OCI-LY3 (cell line): ENCODE results near the gene HSBP1.

ENCODE experiments used
- H2AFZ ChIP-seq: fragments of 200-600, 300-600 bp; shearing (Covaris generic); 2 replicates; pipeline ENCODE4 v1.6.0; 2014; ENCODE audit warnings: antibody characterized with exemption, low read depth, low read length
- H3K27ac ChIP-seq: fragments of 200-600, 300-600 bp; sonication (generic); 2 replicates; pipeline ENCODE4 v1.5.1; 2014; ENCODE audit warnings: mild to moderate bottlenecking, low read length, moderate library complexity, mixed read lengths
- H3K27me3 ChIP-seq: fragments of 200-600, 300-600 bp; sonication (generic); 2 replicates; pipeline ENCODE4 v1.6.1; 2014; ENCODE audit warnings: low read depth, low read length, mixed read lengths
- H3K36me3 ChIP-seq: fragments of 200-600, 300-600 bp; sonication (generic); replicated peaks from 2 replicates; pipeline ENCODE3; 2014; ENCODE audit warnings: low read depth, low read length, mixed read lengths
- H3K4me1 ChIP-seq: fragments of 300-600, 200-600 bp; sonication (generic); 2 replicates; pipeline ENCODE4 v1.6.1; 2014; ENCODE audit warnings: low read length, mixed read lengths
- H3K4me2 ChIP-seq: fragments of 200-600, 300-600 bp; sonication (generic); 2 replicates; pipeline ENCODE4 v1.6.1; 2014; ENCODE audit warnings: low read length, mixed read lengths
- H3K4me3 ChIP-seq: fragments of 300-600, 200-600 bp; sonication (generic); 2 replicates; pipeline ENCODE4 v1.5.1; 2014; ENCODE audit warnings: antibody characterized with exemption, mild to moderate bottlenecking, low read length, moderate library complexity
- H3K79me2 ChIP-seq: fragments of 300-600, 200-600 bp; shearing (Covaris generic); 2 replicates; pipeline ENCODE4 v1.6.1; 2014; ENCODE audit warnings: mild to moderate bottlenecking, low read length, mixed read lengths
- H3K9ac ChIP-seq: fragments of 300-600, 200-600 bp; shearing (Covaris generic); 2 replicates; pipeline ENCODE4 v1.6.0; 2014; ENCODE audit warnings: mild to moderate bottlenecking, low read length, moderate library complexity
- H3K9me3 ChIP-seq: fragments of 200-600, 300-600 bp; shearing (Covaris generic); 2 replicates; pipeline ENCODE4 v1.6.1; 2014; ENCODE audit warnings: low read length, mixed read lengths; ENCODE audit not compliant: insufficient read depth
- H4K20me1 ChIP-seq: fragments of 200-600, 300-600 bp; sonication (generic); 2 replicates; pipeline ENCODE4 v1.6.1; 2016; ENCODE audit warnings: low read length, mixed read lengths; ENCODE audit not compliant: insufficient read depth
- EZH2phosphoT487 ChIP-seq: fragments of 200-600 bp; shearing (Covaris generic); IDR thresholded peaks from 2 replicates; pipeline ENCODE4 v1.6.1; 2018; ENCODE audit warnings: antibody characterized with exemption, mixed run types, low read depth
- TF ChIP-seq, protein P1 (sequence below): fragments of 200-600, 300-600 bp; sonication (generic); IDR thresholded peaks from 2 replicates; pipeline ENCODE4 v1.5.1; 2014; ENCODE audit warnings: antibody characterized with exemption, low read length, low read depth

HSBP1 gene

DNA sequence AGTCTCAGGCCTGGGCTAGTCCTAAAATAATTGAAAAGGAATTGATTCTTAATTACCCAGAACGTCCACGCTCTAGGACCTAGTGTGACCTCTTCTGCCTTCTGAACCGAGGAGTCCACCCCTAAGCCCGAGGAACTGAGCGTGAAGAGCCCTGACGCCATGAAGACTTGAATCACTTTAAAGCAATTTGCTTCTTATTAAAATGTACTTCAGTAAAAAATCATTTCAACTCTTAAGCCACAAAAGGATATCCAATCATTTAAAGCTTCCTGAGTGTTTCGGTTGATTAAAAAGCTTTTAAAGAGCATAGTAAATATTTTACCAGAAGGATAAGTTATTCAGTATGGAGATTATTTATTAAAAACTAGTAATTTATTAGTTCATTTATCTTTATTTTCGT is 11.6 kb downstream of the HSBP1 start:
- H3K27ac ChIP-seq, result no peak overlapping the region
- H3K79me2 ChIP-seq, result no peaks in the 10 kb centered on the region
- TF ChIP-seq, protein P1, sequence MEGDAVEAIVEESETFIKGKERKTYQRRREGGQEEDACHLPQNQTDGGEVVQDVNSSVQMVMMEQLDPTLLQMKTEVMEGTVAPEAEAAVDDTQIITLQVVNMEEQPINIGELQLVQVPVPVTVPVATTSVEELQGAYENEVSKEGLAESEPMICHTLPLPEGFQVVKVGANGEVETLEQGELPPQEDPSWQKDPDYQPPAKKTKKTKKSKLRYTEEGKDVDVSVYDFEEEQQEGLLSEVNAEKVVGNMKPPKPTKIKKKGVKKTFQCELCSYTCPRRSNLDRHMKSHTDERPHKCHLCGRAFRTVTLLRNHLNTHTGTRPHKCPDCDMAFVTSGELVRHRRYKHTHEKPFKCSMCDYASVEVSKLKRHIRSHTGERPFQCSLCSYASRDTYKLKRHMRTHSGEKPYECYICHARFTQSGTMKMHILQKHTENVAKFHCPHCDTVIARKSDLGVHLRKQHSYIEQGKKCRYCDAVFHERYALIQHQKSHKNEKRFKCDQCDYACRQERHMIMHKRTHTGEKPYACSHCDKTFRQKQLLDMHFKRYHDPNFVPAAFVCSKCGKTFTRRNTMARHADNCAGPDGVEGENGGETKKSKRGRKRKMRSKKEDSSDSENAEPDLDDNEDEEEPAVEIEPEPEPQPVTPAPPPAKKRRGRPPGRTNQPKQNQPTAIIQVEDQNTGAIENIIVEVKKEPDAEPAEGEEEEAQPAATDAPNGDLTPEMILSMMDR, result no peak
- no peak for TF ChIP-seq EZH2phosphoT487
- H3K4me3 ChIP-seq, result no peak overlapping the region
- no peaks in the 10 kb centered on the region for H3K36me3 ChIP-seq
- H3K4me2 ChIP-seq, result no peak overlapping the region
- H3K9ac ChIP-seq, result no peak overlapping the region
- H3K27me3 ChIP-seq, result peaks cover 15% of the 10 kb centered on the region
- H3K4me1 ChIP-seq, result no peaks in the 10 kb centered on the region
- H4K20me1 ChIP-seq, result no peaks in the 10 kb centered on the region
- H2AFZ ChIP-seq, result no peak overlapping the region
- H3K9me3 ChIP-seq, result no peaks in the 10 kb centered on the region

DNA sequence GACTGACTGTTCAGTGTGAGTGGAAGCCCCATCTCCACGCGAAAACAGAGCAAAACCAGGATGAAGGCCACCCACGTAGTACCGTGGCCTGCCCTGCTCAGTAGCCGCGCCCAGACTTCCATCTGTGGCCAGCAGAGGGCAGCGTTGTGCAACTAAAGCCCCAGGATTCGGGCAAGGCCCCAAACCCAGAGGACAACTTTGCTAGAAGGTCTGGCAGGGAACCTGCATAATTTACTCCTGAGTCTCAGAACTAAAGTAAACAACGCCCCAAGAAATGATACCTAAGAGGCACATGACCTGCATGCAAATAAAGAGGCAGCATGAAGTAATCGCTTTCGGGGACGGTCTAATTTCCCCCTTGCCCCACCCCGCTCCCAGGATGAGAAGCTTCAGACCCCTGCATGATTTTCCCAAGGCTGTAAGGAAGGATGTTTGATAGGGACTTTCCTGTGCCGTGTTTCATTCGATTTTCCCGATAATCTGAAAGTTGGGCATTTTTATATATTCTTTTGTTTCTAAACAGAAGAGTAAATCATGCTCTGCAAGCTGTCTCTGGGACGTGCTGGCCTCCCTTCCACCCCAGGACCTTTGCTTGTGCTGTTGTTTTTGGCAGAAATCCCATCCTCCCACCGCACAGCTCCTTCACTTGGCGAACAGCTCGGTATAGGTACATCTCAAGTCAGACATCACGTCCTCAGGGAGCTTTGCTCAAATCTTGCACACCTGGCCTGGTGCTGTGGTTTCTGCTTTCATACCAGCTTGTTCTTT is 18.6 kb downstream of the HSBP1 start:
- H4K20me1 ChIP-seq, result no peaks in the 10 kb centered on the region
- H3K9me3 ChIP-seq, result no peaks in the 10 kb centered on the region
- H3K4me3 ChIP-seq, result peak overlapping the region; percentile 35
- no peak overlapping the region; the same call in 1 of the 2 replicates for H3K9ac ChIP-seq
- H2AFZ ChIP-seq, result peak overlapping the region; percentile 98
- TF ChIP-seq EZH2phosphoT487, result no peak
- TF ChIP-seq, protein P1, result peak; percentile 90
- H3K27ac ChIP-seq, result no peak overlapping the region
- peak overlapping the region; percentile 53 for H3K4me2 ChIP-seq
- H3K27me3 ChIP-seq, result peaks cover 13% of the 10 kb centered on the region
- H3K4me1 ChIP-seq, result peaks cover 11% of the 10 kb centered on the region
- no peaks in the 10 kb centered on the region for H3K79me2 ChIP-seq
- no peaks in the 10 kb centered on the region for H3K36me3 ChIP-seq

DNA sequence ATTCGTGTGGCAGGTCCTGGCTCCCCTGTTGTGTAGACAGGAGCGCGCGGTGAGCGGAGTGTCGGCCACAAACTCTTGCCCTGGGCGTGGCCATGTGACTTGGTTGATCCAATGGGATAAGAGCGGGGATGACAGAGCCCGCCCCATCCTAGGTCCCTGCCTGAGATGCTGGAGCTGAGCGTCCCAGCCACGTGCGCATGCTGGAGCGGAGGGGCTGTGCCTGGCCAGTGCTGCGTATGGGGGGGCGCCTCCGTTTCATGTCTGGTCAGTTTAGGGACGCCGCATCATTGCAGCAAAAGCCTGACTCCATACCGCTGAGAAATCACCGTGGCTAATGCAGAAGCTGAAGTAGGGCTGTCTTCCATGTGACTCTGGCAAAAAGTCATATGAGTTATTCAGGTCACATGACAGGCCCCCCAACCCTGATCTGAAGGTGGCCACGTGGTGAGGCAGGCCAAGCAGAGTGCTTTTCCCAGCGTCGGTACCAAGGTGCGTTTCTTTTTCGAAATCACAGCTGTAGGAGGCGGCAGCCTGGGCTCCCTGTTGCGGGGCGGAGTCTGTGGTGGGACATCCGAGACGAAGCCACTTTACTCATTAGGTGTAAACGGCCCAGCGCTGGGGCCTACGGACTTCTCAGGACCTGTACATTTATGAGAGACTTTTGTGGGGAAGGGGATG is 22.5 kb downstream of the HSBP1 start:
- Histone ChIP-seq H3K27me3 (peaks cover 13% of the 10 kb centered on the region), H2AFZ (no peak overlapping the region)
- no peak for TF ChIP-seq EZH2phosphoT487
- TF ChIP-seq, protein P1, result no peak

DNA sequence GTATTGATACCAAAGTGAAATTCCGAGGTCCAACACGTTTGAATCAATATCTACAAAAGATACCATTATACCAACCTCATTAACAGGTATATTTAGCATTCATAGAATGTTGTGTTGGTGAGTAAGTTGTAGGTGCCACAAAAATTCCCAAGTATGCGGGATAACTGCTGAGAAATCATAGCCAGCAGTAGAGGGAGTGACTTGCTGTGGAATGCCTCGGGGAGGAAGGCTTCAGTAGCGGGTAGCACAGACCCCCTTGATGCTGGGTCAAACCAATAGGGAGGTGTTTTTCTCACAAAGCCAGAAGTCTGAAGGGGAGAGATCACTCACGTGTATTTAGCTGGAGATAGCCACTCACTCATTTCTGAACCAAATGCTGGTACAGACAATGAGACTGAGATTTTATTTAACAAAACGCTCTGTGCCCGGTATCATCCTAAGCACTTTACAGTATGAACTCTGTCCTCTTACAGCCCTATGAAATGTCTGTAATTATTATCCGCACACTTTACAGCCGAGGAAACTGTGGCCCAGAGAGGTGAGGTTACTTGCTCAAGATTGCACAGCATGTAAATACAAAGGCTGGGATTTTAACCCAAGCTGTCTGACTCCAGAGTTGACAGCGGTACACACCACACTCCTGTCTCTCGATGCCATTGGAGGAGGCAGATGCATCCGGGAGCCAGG is 23.1 kb downstream of the HSBP1 start:
- TF ChIP-seq EZH2phosphoT487, result no peak
- TF ChIP-seq, protein P1, result no peak
- no peak overlapping the region for H2AFZ ChIP-seq
- no peaks in the 10 kb centered on the region for H3K9me3 ChIP-seq
- H3K79me2 ChIP-seq, result no peaks in the 10 kb centered on the region
- no peaks in the 10 kb centered on the region for H3K36me3 ChIP-seq
- no peak overlapping the region for H3K27ac ChIP-seq
- peaks cover 13% of the 10 kb centered on the region for H3K27me3 ChIP-seq
- no peak overlapping the region for H3K4me3 ChIP-seq
- no peak overlapping the region for H3K4me2 ChIP-seq
- no peaks in the 10 kb centered on the region for H4K20me1 ChIP-seq
- no peak overlapping the region for H3K9ac ChIP-seq
- peaks cover 10% of the 10 kb centered on the region for H3K4me1 ChIP-seq

More for the DNA sequence above, 22.5 kb downstream of the HSBP1 start:
- Histone ChIP-seq H3K4me2 (no peak overlapping the region), H3K27ac (no peak overlapping the region), H3K4me3 (no peak overlapping the region), H3K36me3 (no peaks in the 10 kb centered on the region), H4K20me1 (no peaks in the 10 kb centered on the region), H3K79me2 (no peaks in the 10 kb centered on the region), H3K4me1 (peaks cover 11% of the 10 kb centered on the region), H3K9ac (no peak overlapping the region), H3K9me3 (no peaks in the 10 kb centered on the region)
